ENCODE measurements around the gene ZNF528. TPM values are rescaled to one million over a fixed set of nuclear protein-coding genes. Genes with fewer than 3 reads are reported as not detected.

ZNF528 gene
- polyA plus RNA-seq, 1 of the 3 experiments (the other 2 are of a cell fraction) = 14.0 TPM

- TF ChIP-seq, protein P1, sequence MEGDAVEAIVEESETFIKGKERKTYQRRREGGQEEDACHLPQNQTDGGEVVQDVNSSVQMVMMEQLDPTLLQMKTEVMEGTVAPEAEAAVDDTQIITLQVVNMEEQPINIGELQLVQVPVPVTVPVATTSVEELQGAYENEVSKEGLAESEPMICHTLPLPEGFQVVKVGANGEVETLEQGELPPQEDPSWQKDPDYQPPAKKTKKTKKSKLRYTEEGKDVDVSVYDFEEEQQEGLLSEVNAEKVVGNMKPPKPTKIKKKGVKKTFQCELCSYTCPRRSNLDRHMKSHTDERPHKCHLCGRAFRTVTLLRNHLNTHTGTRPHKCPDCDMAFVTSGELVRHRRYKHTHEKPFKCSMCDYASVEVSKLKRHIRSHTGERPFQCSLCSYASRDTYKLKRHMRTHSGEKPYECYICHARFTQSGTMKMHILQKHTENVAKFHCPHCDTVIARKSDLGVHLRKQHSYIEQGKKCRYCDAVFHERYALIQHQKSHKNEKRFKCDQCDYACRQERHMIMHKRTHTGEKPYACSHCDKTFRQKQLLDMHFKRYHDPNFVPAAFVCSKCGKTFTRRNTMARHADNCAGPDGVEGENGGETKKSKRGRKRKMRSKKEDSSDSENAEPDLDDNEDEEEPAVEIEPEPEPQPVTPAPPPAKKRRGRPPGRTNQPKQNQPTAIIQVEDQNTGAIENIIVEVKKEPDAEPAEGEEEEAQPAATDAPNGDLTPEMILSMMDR (IDR thresholded peaks at IDR 0.05) = peak; percentile 17; the same call in 1 of the 2 replicates
Observed at GRCh38 chr19:52369559-52370340, 27.9 kb upstream of the ZNF528 start, which contains the start of gene ZNF880 (continued).

DNA sequence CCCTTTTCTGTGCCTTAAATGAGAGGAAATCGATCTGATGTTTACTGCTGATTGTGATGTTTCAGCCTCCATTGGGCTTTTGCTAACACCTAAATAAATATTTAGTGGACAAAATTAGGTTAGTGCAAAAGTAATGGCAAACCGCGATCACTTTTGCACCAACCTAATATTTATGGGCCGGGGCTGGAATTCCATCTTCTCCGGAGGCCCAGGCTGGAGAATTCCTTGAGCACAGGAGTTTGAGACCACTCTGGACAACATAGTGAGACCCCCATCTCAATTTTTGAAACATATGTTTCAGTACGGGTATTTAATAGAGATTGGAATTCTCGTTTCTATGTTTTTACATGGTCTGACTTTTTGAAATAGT is 27.3 kb upstream of the ZNF528 start:
- Histone ChIP-seq H3K4me2 (peak overlapping the region; percentile 73), H3K9me3 (peaks cover 10% of the 10 kb centered on the region), H3K9me2 (no peaks in the 10 kb centered on the region), H3K4me3 (ENCODE audit: low read depth in 2 of 2, low read length in 1 of 2) (peak overlapping the region; percentile 62 to 78), H4K20me1 (ENCODE audit: insufficient read depth) (no peaks in the 10 kb centered on the region), H3K79me2 (ENCODE audit: insufficient read depth) (peaks cover 20% of the 10 kb centered on the region), H3F3A (replicated peaks; ENCODE audit: insufficient read depth) (peaks cover 5% of the 10 kb centered on the region), H3K4me1 (ENCODE audit: control insufficient read depth in 1 of 2, insufficient read depth in 2 of 2, low read depth in 1 of 2, low read length in 1 of 2) (no peaks in the 10 kb centered on the region), H3K27ac (ENCODE audit: low read depth in 2 of 2, low read length in 1 of 2) (peak overlapping the region; percentile 93 to 94), H2AFZ (ENCODE audit: low read depth) (peak overlapping the region; percentile 92), H3K9ac (peak overlapping the region; percentile 84), H3K27me3 (ENCODE audit: insufficient read depth) (no peaks in the 10 kb centered on the region), H3K36me3 (replicated peaks in 1 of 2; ENCODE audit: control insufficient read depth in 1 of 2, insufficient read depth in 2 of 2, low read length in 1 of 2) (peaks cover 17 to 52% of the 10 kb centered on the region in 2 experiments)
- ChIA-PET POLR2A (interaction anchor here (1.4 kb wide), 1 partner anchor 28 kb away, joined by 4 read pairs; the partner anchor contains the start of gene ZNF528), CTCF (no interaction called here)
- peak; percentile 12 for TF ChIP-seq GATA2 (CRISPR knock-in tag; IDR thresholded peaks at IDR 0.05)
- no peak for TF ChIP-seq NFIC (IDR thresholded peaks at IDR 0.05; ENCODE audit: borderline replicate concordance)
- TF ChIP-seq FOXJ3 (CRISPR knock-in tag; IDR thresholded peaks at IDR 0.05) = 0 out of 2 replicates have a peak, but pooled peaks have one; percentile 12
- no peak for DNase-seq
- WGBS (ENCODE audit: low lambda C conversion rate) = 27% methylated on average over 7 of the region's 7 CpGs

- ChIA-PET POLR2A (no interaction called here), CTCF (no interaction called here)
- Histone ChIP-seq H3F3A (replicated peaks; ENCODE audit: insufficient read depth) (no peaks in the 10 kb centered on the region), H2AFZ (ENCODE audit: low read depth) (no peak overlapping the region), H3K9me2 (no peaks in the 10 kb centered on the region), H3K9ac (no peak overlapping the region), H3K36me3 (replicated peaks in 1 of 2; ENCODE audit: control insufficient read depth in 1 of 2, insufficient read depth in 2 of 2, low read length in 1 of 2) (peaks cover 4 to 29% of the 10 kb centered on the region in 2 experiments), H3K79me2 (ENCODE audit: insufficient read depth) (no peaks in the 10 kb centered on the region), H3K27ac (ENCODE audit: low read depth in 2 of 2, low read length in 1 of 2) (no peak overlapping the region), H3K9me3 (peaks cover 13% of the 10 kb centered on the region; the same call in 1 of the 2 replicates), H3K4me3 (ENCODE audit: low read depth in 2 of 2, low read length in 1 of 2) (no peak overlapping the region), H4K20me1 (ENCODE audit: insufficient read depth) (no peaks in the 10 kb centered on the region), H3K27me3 (ENCODE audit: insufficient read depth) (no peaks in the 10 kb centered on the region), H3K4me1 (ENCODE audit: control insufficient read depth in 1 of 2, insufficient read depth in 2 of 2, low read depth in 1 of 2, low read length in 1 of 2) (no peaks in the 10 kb centered on the region), H3K4me2 (no peak overlapping the region)
- no peak for DNase-seq
- TF ChIP-seq NRF1 (IDR thresholded peaks at IDR 0.05; ENCODE audit: low read depth, low read length) (no peak), ELF1 (IDR thresholded peaks at IDR 0.05) (no peak), ZBTB33 (IDR thresholded peaks at IDR 0.05; ENCODE audit: borderline replicate concordance, low read depth) (no peak), USF2 (IDR thresholded peaks at IDR 0.05; ENCODE audit: borderline replicate concordance, low read depth, low read length) (no peak)
- WGBS (ENCODE audit: low lambda C conversion rate) = 69% methylated on average over 1 of the region's 1 CpG
Observed at GRCh38 chr19:52391135-52391534, 6.5 kb upstream of the ZNF528 start.
